Hippocampal formation (tissue), 2 donors: ENCODE results near the gene LAMP1.
"Not testable (repeated sequence)": the region's sequence is repeated elsewhere in the genome, so short reads cannot be mapped to it uniquely, and the experiment has no call there.

Experiments used
- DNase-seq, 2 donors: peaks; one replicate each; lab custom pipeline; 2025; lab: John Stamatoyannopoulos, UW

Gene LAMP1

GRCh38 chr13:113296823-113297369, at the start of gene LAMP1:
Gene LAMP1 (plus strand): TSS chr13:113297239. CDS start chr13:113297435, 196 bp downstream.
- peak; percentile 87 to 96 for DNase-seq

- DNase-seq: no peak
These were observed 44.4 kb upstream of the LAMP1 start for GRCh38 chr13:113252516-113253095.

GRCh38 chr13:113257908-113258307, 39.1 kb upstream of the LAMP1 start:
- DNase-seq: not testable (repeated sequence)

GRCh38 chr13:113258321-113259054, 38.6 kb upstream of the LAMP1 start:
- peak in 1 of 2 donors; percentile 15 for DNase-seq

GRCh38 chr13:113260996-113261395, 36.0 kb upstream of the LAMP1 start:
- DNase-seq: no peak

GRCh38 chr13:113263016-113263415, 34.0 kb upstream of the LAMP1 start:
- DNase-seq: not testable (repeated sequence)

- DNase-seq: no peak
These were observed 29.2 kb upstream of the LAMP1 start for GRCh38 chr13:113267642-113268405.

- DNase-seq: no peak
These were observed 25.0 kb upstream of the LAMP1 start for GRCh38 chr13:113272031-113272430.

GRCh38 chr13:113272701-113273181, 24.3 kb upstream of the LAMP1 start:
- DNase-seq: no peak

GRCh38 chr13:113273321-113273720, 23.7 kb upstream of the LAMP1 start:
- DNase-seq: no peak

GRCh38 chr13:113273851-113274590, 23.0 kb upstream of the LAMP1 start:
- no peak for DNase-seq

- DNase-seq: no peak
These were observed 22.3 kb upstream of the LAMP1 start for GRCh38 chr13:113274721-113275120.

GRCh38 chr13:113275387-113275786, 21.7 kb upstream of the LAMP1 start:
- DNase-seq: no peak

GRCh38 chr13:113280126-113280525, 16.9 kb upstream of the LAMP1 start:
- no peak for DNase-seq

- DNase-seq: no peak
These were observed 13.1 kb upstream of the LAMP1 start for GRCh38 chr13:113283904-113284303.

- DNase-seq: no peak
These were observed 8.2 kb upstream of the LAMP1 start for GRCh38 chr13:113288880-113289279.

- no peak for DNase-seq
These were observed 5.9 kb upstream of the LAMP1 start for GRCh38 chr13:113291129-113291528.

- no peak for DNase-seq
These were observed 4.8 kb upstream of the LAMP1 start for GRCh38 chr13:113292021-113292862.

GRCh38 chr13:113293686-113294085, 3.4 kb upstream of the LAMP1 start:
- no peak for DNase-seq

- no peak for DNase-seq
These were observed 1.3 kb upstream of the LAMP1 start for GRCh38 chr13:113295776-113296175.
